GM19193 (cell line): Measurements from ENCODE around the gene OSM.

Source experiments
- POLR2A ChIP-seq: IDR thresholded peaks from 4 replicates; pipeline ENCODE4 v1.6.1; 2011; ENCODE audit not compliant: insufficient read depth, insufficient read length; ENCODE audit errors: extremely low read depth

The OSM gene

GRCh38 chr22:30262917-30263741 is 3.5 kb downstream of the OSM start:
- no peak for TF ChIP-seq POLR2A

- no peak for TF ChIP-seq POLR2A
Measured at GRCh38 chr22:30262112-30262511, 4.5 kb downstream of the OSM start.

DNA sequence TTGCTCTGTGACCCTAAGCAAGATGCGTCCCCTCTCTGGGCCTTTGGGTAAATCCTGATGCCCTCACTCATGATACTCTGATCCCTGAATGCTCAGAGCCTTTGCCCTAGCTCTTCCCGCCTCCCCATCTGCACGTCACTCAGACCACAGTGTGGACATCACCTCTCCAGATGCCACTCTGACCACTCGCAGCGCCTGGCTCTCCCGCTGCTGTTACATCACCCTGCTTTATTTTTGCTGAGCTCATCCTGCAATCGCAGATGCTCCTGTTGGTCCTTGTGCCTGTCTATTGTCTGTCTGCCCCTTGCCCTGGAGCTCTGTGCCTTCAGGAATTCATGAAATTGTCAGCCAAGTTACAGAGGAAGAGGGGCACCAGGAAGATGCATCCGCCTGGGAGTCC is 5.5 kb downstream of the OSM start:
- no peak for TF ChIP-seq POLR2A

DNA sequence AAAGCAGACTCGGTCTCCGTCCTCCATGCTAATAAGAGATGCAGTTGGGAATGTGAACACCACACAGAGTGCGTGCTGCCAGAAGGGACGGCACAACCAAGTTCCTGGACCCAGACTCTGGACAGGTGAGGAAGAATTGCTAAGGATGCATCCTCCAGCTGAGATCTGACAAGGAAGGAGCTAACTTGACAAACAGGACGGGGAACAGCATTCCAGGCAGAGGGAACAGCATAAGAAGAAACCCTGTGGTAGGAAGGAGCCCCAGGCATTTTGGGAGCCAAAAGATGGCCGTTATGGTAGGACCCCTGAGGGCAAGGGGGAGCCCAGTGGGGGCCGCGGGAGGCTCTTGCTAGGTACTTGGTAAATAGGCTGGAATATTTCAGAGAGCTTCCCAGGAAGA is 6.0 kb downstream of the OSM start:
- TF ChIP-seq POLR2A, result no peak

DNA sequence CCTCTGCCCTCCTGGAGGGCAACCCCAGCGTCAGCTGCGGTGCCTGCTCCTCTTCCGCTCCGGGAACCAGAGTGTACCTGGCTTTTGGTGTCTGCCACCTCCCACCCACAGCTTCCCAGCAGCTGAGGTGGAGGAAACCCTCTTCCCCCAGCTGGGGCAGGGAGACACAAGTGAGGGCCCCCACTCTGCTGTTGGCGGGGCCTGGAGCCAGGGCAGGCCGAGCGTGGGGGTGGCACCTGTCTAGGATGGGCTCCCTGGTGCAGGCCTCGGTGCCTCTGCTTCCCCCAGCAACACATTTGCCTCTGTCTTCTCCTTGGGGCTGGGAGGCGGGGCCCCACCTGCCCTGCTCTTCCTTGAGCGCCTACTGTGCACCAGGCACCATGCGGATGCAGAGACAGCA is 6.4 kb downstream of the OSM start:
- no peak for TF ChIP-seq POLR2A

GRCh38 chr22:30254314-30254713 is 12.3 kb downstream of the OSM start:
- TF ChIP-seq POLR2A, result no peak

DNA sequence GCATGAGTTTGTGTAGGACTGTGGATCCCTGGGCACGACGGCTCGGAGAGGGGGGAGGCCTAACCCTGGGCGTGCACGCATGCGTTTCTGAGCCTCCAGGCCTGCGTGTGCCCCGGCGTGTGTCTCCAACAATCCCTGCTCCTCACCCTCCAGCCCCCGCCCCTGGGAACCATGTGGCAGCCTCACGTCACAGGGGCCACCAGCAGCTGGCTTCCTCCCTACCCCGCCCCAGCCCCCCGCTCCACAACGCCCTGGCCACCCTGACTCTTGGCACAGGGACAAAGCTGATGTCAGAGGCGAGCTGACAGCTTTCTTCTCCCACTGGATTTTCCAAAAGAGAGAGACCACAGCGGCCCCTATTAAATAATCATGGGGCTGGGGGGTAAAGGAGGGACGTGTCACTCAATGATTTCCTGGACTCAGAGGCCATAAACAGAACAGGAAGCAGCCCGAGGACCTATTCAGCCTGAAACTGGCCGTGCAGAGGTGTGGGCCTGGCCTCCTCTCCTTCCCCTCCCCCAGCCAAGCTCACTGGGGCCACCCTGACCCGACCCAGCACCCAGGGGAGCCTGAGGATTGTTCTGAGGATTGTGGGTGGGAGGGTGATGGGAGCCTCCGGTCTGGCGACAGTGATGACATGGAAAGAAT is 13.3 kb downstream of the OSM start:
- TF ChIP-seq POLR2A, result no peak

GRCh38 chr22:30252411-30253204 is 14.0 kb downstream of the OSM start:
- no peak for TF ChIP-seq POLR2A

- TF ChIP-seq POLR2A, result no peak
Measured at GRCh38 chr22:30251711-30252110, 14.9 kb downstream of the OSM start.

GRCh38 chr22:30250661-30251267 is 15.9 kb downstream of the OSM start:
- TF ChIP-seq POLR2A, result no peak

DNA sequence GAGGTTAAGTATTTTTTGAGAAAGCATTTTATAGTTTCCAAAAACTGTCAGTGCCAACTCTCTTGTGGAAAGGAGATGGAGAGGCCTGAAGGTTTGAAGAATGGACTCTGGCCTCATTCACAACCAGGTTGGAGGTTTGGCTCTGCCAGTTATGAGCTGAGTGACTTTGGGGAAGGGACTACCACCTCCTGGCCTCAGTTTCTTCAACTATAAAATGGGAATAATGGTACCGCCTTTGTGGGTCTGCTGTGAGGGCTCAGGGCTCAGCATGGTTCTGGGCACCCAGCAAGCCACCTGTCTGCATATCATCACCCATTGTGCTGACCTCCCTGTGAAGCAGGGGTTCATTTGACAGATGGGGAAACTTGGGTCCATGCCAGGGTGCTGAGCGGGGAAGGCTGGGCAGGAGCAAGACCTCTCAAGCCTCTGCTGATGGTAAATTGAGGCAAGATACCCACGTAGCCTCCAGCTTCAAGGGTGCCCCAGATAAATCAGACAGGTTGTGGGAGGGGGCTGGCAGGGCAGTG is 16.5 kb downstream of the OSM start:
- TF ChIP-seq POLR2A, result no peak

GRCh38 chr22:30249049-30250038 is 17.3 kb downstream of the OSM start:
- TF ChIP-seq POLR2A, result no peak

DNA sequence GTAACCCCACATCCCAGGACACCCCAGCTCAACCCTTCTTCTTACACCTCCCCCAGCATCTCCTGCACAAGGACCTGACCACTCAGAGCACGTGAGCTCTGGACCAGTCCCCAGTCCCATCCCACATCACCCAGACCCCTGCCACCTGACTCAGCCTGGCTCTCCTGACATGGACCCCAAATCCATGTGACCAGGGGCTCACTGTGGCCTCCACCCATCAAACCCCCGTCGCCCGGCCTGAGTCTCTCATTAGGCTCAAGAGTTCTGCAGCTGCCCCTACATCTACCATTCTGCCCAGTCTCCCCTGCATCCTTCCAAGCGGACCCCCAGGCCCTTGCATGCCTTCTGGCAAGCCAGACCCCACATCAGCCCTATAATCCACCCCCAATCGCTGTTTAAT is 18.2 kb downstream of the OSM start:
- no peak for TF ChIP-seq POLR2A

- no peak for TF ChIP-seq POLR2A
Measured at GRCh38 chr22:30247974-30248373, 18.7 kb downstream of the OSM start.
